GM13977 (cell line): ENCODE data around the gene NDC80.

Experiments used
- DNase-seq: peaks from one replicate; pipeline ENCODE4 v3.0.0; 2012; ENCODE audit warnings: low spot score
- in situ Hi-C: fragments of 300-500 bp; cut with MboI; formaldehyde crosslinking; loops from one replicate; pipeline ENCODE4 v1.12.0; 2022; ENCODE audit warnings: low sequenced_read_pairs, low pct_unique_long_range_greater_than_20kb, mixed read lengths, inconsistent platforms; ENCODE audit not compliant: unreplicated experiment
- TF ChIP-seq, protein P1 (sequence below): IDR thresholded peaks from 2 replicates; pipeline ENCODE4 v1.5.1; 2012; ENCODE audit warnings: mild to moderate bottlenecking, control low read depth; ENCODE audit not compliant: insufficient read depth; ENCODE audit errors: extremely low read depth, missing control alignments

The NDC80 gene

DNA sequence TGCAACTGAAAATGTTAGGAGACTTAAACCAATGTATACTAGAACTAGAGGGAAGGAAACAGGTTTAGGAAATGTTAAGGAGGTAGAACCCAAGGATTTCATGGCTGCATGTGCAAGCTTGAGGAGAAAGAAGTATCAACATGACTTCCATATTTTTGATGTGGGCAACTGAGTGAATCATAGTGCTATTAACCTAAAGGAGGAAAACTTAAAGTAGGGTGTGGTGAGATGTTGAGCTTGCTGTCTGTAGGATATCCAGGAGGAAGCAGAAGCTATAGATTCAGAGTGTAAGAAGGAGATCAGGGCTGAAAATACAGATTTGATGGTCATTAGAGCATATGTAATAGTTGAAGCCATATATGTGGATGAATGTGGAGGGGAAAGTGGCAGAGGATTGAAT, 31.5 kb downstream of the NDC80 start:
- no peak for DNase-seq
- TF ChIP-seq, protein P1, sequence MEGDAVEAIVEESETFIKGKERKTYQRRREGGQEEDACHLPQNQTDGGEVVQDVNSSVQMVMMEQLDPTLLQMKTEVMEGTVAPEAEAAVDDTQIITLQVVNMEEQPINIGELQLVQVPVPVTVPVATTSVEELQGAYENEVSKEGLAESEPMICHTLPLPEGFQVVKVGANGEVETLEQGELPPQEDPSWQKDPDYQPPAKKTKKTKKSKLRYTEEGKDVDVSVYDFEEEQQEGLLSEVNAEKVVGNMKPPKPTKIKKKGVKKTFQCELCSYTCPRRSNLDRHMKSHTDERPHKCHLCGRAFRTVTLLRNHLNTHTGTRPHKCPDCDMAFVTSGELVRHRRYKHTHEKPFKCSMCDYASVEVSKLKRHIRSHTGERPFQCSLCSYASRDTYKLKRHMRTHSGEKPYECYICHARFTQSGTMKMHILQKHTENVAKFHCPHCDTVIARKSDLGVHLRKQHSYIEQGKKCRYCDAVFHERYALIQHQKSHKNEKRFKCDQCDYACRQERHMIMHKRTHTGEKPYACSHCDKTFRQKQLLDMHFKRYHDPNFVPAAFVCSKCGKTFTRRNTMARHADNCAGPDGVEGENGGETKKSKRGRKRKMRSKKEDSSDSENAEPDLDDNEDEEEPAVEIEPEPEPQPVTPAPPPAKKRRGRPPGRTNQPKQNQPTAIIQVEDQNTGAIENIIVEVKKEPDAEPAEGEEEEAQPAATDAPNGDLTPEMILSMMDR = no peak
- in situ Hi-C loops = no loop called here

DNA sequence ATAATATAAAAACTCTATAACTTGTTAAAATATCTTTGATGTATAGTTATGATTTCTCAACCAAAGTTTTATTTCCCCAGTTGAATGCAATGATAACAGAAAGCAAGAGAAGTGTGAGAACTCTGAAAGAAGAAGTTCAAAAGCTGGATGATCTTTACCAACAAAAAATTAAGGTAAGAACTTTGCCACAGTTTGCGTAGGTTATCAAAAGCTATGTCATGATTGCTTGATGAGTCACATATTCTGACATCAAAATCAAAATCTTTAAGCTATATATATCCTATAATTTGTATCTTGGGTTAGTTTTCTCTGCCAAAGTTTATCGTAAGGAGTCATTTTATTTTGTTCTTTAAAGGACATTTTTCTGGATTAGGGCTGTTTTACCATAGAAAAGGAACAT, 35.0 kb downstream of the NDC80 start:
- in situ Hi-C loops = no loop called here
- TF ChIP-seq, protein P1 = no peak
- no peak for DNase-seq

DNA sequence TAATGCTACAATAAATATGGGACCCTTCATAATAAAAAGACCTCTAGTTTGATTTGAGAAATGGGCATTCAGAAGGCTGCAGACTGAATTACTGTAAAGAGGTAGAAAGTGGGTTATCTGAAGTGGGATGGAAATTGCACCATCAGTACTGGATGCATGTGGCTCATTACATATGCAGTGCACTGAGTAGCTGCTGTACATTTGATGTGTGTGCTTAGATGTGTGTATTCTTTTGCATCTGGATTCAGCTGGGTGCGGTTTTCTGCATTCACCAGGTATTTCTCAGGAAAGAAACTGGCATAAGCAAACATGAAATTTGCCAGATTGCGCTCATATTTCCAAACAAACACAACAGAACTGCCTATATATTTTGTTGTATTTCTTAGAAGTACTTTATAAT, 38.2 kb downstream of the NDC80 start:
- TF ChIP-seq, protein P1 = no peak
- DNase-seq = no peak
- in situ Hi-C loops = no loop called here

DNA sequence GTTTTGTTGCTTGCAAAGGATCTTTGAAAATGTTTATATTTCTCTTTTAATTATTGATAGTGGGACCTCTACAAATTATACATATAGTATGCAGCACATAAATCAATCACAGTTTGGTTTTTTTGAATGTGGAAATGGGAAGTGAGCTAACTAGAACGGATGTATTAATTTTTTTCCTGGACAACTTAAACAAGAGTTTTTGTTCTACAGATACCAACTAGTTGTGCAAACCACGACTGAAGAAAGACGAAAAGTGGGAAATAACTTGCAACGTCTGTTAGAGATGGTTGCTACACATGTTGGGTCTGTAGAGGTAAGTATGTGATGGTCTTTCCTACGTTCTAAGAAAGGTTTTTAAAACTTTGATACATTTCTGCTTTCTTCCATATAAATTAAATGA, 39.2 kb downstream of the NDC80 start:
- TF ChIP-seq, protein P1 = no peak
- no peak for DNase-seq
- in situ Hi-C loops = no loop called here

DNA sequence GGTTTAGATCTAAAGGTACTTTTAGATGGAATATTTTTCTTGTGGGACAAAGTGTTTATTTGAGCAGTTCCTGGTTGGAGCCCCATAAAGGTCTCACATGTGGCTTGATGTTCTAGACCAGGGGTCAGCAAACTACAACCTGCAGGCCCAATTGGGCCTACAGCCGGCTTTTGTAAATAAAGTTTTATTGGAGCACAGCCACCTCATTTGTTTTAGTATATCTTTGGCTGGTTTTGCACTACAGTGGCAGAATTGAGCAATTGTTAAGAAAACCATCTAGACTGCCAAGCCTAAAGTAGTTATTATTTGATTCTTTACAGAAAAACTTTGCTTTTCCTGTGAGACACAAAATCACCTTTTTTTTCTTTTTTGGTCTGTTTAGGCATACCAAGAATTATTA, 41.6 kb downstream of the NDC80 start:
- in situ Hi-C loops = no loop called here
- DNase-seq = no peak
- TF ChIP-seq, protein P1 = no peak

DNA sequence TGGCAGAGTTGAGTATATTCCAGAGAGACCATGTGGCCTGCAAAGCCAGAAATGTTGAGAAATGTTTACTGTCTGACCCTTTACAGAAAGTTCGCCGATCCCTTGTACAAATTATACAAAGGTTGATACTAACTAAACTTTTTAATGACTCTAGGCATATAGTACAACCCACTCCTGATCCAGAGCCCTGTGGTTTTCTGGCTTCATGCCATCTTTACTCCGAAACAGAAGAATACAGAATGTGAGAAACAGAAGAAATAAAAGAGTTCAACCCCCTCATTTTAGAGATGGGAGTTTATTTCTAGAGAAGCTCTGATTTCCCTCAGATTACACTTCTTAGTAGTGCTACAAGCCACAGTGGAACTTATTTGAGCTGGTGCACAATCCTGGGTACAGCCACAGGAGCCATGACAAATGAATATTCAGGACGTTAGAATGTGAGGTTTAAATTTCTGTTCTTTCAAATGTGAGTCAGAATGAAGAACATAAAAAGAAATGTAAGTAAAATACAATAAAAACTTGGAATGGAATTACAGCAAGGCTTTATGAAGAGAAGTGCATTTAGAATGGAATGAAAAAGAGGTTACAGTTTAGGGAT, 46.1 kb downstream of the NDC80 start:
- no peak for DNase-seq
- TF ChIP-seq, protein P1 = no peak
- in situ Hi-C loops = no loop called here

DNA sequence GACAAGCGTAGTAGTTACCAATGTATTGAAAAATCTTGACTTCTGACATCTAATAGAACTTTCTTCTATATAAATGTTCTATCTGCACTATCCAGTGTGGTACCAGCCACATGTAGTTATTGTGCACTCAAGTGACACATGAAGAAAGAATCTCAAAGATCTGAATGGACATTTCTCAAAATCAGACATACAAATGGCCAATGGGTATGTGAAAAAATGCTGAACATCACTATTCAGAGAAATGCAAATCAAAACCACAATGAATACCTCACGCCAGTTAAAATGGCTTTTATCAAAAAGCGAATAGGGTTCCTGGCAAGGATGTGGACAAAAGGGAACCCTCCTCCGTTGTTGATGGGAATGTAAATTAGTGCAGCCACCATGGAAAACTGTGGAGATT, 46.7 kb downstream of the NDC80 start:
- in situ Hi-C loops = no loop called here
- DNase-seq = no peak
- TF ChIP-seq, protein P1 = no peak
